ENCODE results near the gene PTPRN2. TPM values are rescaled to one million over a fixed set of nuclear protein-coding genes. Genes with fewer than 3 reads are reported as not detected.

The PTPRN2 gene
- total and polyA plus RNA-seq, 9 of the 15 experiments (the other 6 are each of a cell fraction or from before 2014, with no cell fraction given): not detected

DNA sequence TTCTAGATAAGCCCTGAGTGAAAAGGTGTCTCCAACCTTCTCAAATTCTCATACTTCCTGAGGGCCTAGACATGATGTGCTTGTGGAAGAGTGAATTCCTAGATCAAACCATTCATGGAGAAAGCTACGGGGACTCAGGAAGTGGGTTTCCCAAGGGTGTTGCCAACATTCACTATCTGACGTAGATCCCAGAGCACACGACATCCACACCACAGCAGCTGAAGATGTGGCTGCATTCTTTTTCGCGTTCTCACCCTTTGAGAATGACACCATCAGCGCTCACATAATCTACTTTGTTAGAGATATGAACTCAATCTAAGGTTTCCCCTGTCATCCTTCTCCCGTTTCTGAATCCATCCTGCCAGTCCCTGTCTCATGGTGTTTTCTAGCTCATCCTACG lies 960.0 kb downstream of the PTPRN2 start:
- no peaks in the 10 kb centered on the region for H3K9me1 ChIP-seq (ENCODE audit: control insufficient read depth, insufficient read depth, low read length)
- no peak overlapping the region for H3K4me2 ChIP-seq (ENCODE audit: insufficient read depth, low read length)
- BruUV-seq (replicated peaks): no TSS peak
- no peak for TF ChIP-seq RERE (CRISPR knock-in tag; IDR thresholded peaks at IDR 0.05; ENCODE audit: borderline replicate concordance)
- no peak for TF ChIP-seq ARID4B (CRISPR knock-in tag; IDR thresholded peaks at IDR 0.05)
- TF ChIP-seq SIX5 (IDR thresholded peaks at IDR 0.05; ENCODE audit: borderline replicate concordance in 1 of 2, insufficient read depth in 1 of 2, low read depth in 1 of 2, low read length in 2 of 2): no peak
- no peak for TF ChIP-seq THRB (CRISPR knock-in tag; conservative IDR thresholded peaks at IDR 0.05)
- no peak for TF ChIP-seq ZNF253 (CRISPR knock-in tag; conservative IDR thresholded peaks at IDR 0.05)
- no peak for TF ChIP-seq CC2D1A (IDR thresholded peaks at IDR 0.05)
- H3K9me3 ChIP-seq (replicated peaks; ENCODE audit: control insufficient read depth, insufficient read depth, low read depth, low read length): no peaks in the 10 kb centered on the region
- no peak overlapping the region for H3K9ac ChIP-seq (ENCODE audit: insufficient read depth in 1 of 2, low read depth in 2 of 2, low read length in 2 of 2)
- FAIRE-seq (no peak), ATAC-seq (no peak), DNase-seq (ENCODE audit: extremely low read depth in 1 of 4, low spot score in 3 of 4) (no peak)
- ChIA-PET CTCF (ENCODE audit: low intra/inter-chr PET ratio) (no interaction called here), POLR2A (interaction anchor here (0.6 to 1.4 kb wide), 2 partner anchors 15 to 208 kb away, joined by 3 to 4 read pairs; no protein-coding TSS in a partner anchor)
- H3K27me3 ChIP-seq (ENCODE audit: control insufficient read depth in 2 of 2, insufficient read depth in 2 of 2, low read length in 2 of 2): peaks cover 51 to 52% of the 10 kb centered on the region in 2 experiments
- in situ Hi-C loops (cut with MboI) (no loop called here), intact Hi-C loops (cut with micrococcal nuclease) (no loop called here)
- H2AFZ ChIP-seq (ENCODE audit: low read depth, low read length): no peak overlapping the region
- no peak overlapping the region for H3K4me3 ChIP-seq
- no peaks in the 10 kb centered on the region for H4K20me1 ChIP-seq (replicated peaks; ENCODE audit: control insufficient read depth, insufficient read depth, low read length)
- no peaks in the 10 kb centered on the region for H3K4me1 ChIP-seq (replicated peaks in 1 of 2; ENCODE audit: control insufficient read depth in 2 of 2, insufficient read depth in 2 of 2, low read length in 2 of 2)
- 2% methylated on average over 8 of the region's 8 CpGs for WGBS (ENCODE audit: insufficient coverage, low coverage, missing lambda C conversion rate)
- H3K27ac ChIP-seq (ENCODE audit: extremely low read depth, low read depth, low read length): no peak overlapping the region
- H3K36me3 ChIP-seq (ENCODE audit: control insufficient read depth, insufficient read depth, low read length): no peaks in the 10 kb centered on the region
- H3K79me2 ChIP-seq (ENCODE audit: control insufficient read depth, insufficient read depth, low read length): no peaks in the 10 kb centered on the region
